Spinal cord (tissue), 10 donors: ENCODE results near the gene SNX7. TPM values are rescaled to one million over a fixed set of nuclear protein-coding genes. Genes with fewer than 3 reads are reported as not detected.

Experiments used
- DNase-seq, 6 donors: peaks; one replicate each; pipeline versions ENCODE4 v3.0.0 to v3.0.0-alpha.2; 2013 to 2015; ENCODE audit warnings: low spot score in 6 of 6, low read depth in 4 of 6
- H3K27ac ChIP-seq: one replicate; pipeline ENCODE4 v1.5.1; 2013; ENCODE audit warnings: low read depth, low read length, control low read depth
- H3K27me3 ChIP-seq: one replicate; pipeline ENCODE4 v1.6.1; 2013; ENCODE audit warnings: low read length; ENCODE audit not compliant: control insufficient read depth, insufficient read depth
- H3K36me3 ChIP-seq: one replicate; pipeline ENCODE4 v1.6.1; 2013; ENCODE audit warnings: low read length; ENCODE audit not compliant: control insufficient read depth, insufficient read depth
- H3K4me1 ChIP-seq: one replicate; pipeline ENCODE4 v1.6.1; 2013; ENCODE audit warnings: low read length; ENCODE audit not compliant: control insufficient read depth, insufficient read depth
- H3K4me3 ChIP-seq: one replicate; pipeline ENCODE4 v1.5.1; 2013; ENCODE audit warnings: low read depth, low read length, control low read depth
- H3K9me3 ChIP-seq: one replicate; pipeline ENCODE4 v1.6.1; 2013; ENCODE audit warnings: low read length; ENCODE audit not compliant: control insufficient read depth, insufficient read depth
- WGBS: methylation state at CpG from one replicate; pipeline ENCODE4 v1.1.5; 2013; ENCODE audit warnings: missing lambda C conversion rate; ENCODE audit not compliant: insufficient coverage; 5-methylcytosine and 5-hydroxymethylcytosine counted together
- polyA plus RNA-seq, 2 donors: library from polyadenylated mRNA; unstranded; fragments of 120-200 nt; gene quantifications; one replicate each; pipeline ENCODE4 v1.2.1, GENCODE V29; 2013; ENCODE audit not compliant: insufficient read length in 2 of 2
- total RNA-seq, 2 donors: library from RNA; depleted of rRNA in 1 of 2; stranded (reverse); fragments of 120-200 nt in 1 of 2; fragments of >200 nt in 1 of 2; gene quantifications; one replicate each; pipeline versions ENCODE4 v1.2.3 to v1.2.4, GENCODE V29; 2013 to 2014
- donor health status: healthy.

Gene SNX7
- total and polyA plus RNA-seq, 4 donors, result 19.3 to 40.4 (median 27.7) TPM

- Histone ChIP-seq H3K27me3 (no peaks in the 10 kb centered on the region), H3K27ac (no peak overlapping the region), H3K9me3 (no peaks in the 10 kb centered on the region), H3K4me3 (no peak overlapping the region), H3K36me3 (no peaks in the 10 kb centered on the region), H3K4me1 (no peaks in the 10 kb centered on the region)
- DNase-seq, result peak in 4 of 6 donors; percentile 2 to 83 (median 35)
- no CpG with 5 or more reads among the region's 2 CpGs for WGBS
These were observed 87.7 kb downstream of the SNX7 start for GRCh38 chr1:98749152-98749756.

- H3K27me3 ChIP-seq, result no peaks in the 10 kb centered on the region
- H3K4me3 ChIP-seq, result no peak overlapping the region
- WGBS, result no CpG with 5 or more reads among the region's 1 CpG
- no peaks in the 10 kb centered on the region for H3K4me1 ChIP-seq
- no peaks in the 10 kb centered on the region for H3K9me3 ChIP-seq
- no peak overlapping the region for H3K27ac ChIP-seq
- no peak for DNase-seq
- no peaks in the 10 kb centered on the region for H3K36me3 ChIP-seq
These were observed 92.7 kb downstream of the SNX7 start for GRCh38 chr1:98754176-98754575.

GRCh38 chr1:98761219-98761865 lies 99.8 kb downstream of the SNX7 start:
- no peaks in the 10 kb centered on the region for H3K4me1 ChIP-seq
- WGBS, result 64% methylated on average over 2 of the region's 4 CpGs
- H3K27ac ChIP-seq, result no peak overlapping the region
- no peak overlapping the region for H3K4me3 ChIP-seq
- DNase-seq, result no peak
- H3K27me3 ChIP-seq, result no peaks in the 10 kb centered on the region
- H3K9me3 ChIP-seq, result no peaks in the 10 kb centered on the region
- no peaks in the 10 kb centered on the region for H3K36me3 ChIP-seq

GRCh38 chr1:98763488-98764150 lies 102.1 kb downstream of the SNX7 start:
- no peaks in the 10 kb centered on the region for H3K27me3 ChIP-seq
- H3K27ac ChIP-seq, result no peak overlapping the region
- H3K4me1 ChIP-seq, result no peaks in the 10 kb centered on the region
- no peak for DNase-seq
- no peak overlapping the region for H3K4me3 ChIP-seq
- WGBS, result 40% methylated on average over 1 of the region's 3 CpGs
- no peaks in the 10 kb centered on the region for H3K36me3 ChIP-seq
- no peaks in the 10 kb centered on the region for H3K9me3 ChIP-seq

- Histone ChIP-seq H3K4me1 (no peaks in the 10 kb centered on the region), H3K9me3 (no peaks in the 10 kb centered on the region), H3K27ac (no peak overlapping the region), H3K4me3 (no peak overlapping the region), H3K36me3 (no peaks in the 10 kb centered on the region), H3K27me3 (no peaks in the 10 kb centered on the region)
- peak in 1 of 6 donors; percentile 38 for DNase-seq
- no CpG with 5 or more reads among the region's 1 CpG for WGBS
These were observed 103.0 kb downstream of the SNX7 start for GRCh38 chr1:98764485-98764884.

- H3K36me3 ChIP-seq, result no peaks in the 10 kb centered on the region
- no peaks in the 10 kb centered on the region for H3K9me3 ChIP-seq
- H3K27ac ChIP-seq, result no peak overlapping the region
- DNase-seq, result no peak
- no peaks in the 10 kb centered on the region for H3K27me3 ChIP-seq
- no peak overlapping the region for H3K4me3 ChIP-seq
- H3K4me1 ChIP-seq, result no peaks in the 10 kb centered on the region
- 91% methylated on average over 3 of the region's 4 CpGs for WGBS
These were observed 104.7 kb downstream of the SNX7 start for GRCh38 chr1:98766255-98766654.

GRCh38 chr1:98769162-98769561 lies 107.6 kb downstream of the SNX7 start:
- Histone ChIP-seq H3K27ac (no peak overlapping the region), H3K27me3 (no peaks in the 10 kb centered on the region), H3K9me3 (no peaks in the 10 kb centered on the region), H3K4me3 (no peak overlapping the region), H3K36me3 (no peaks in the 10 kb centered on the region), H3K4me1 (no peaks in the 10 kb centered on the region)
- WGBS, result no CpG with 5 or more reads among the region's 3 CpGs
- DNase-seq, result no peak

- H3K4me3 ChIP-seq, result no peak overlapping the region
- no peak for DNase-seq
- whole genome bisulfite sequencing, result 88% methylated on average over 1 of the region's 2 CpGs
- no peaks in the 10 kb centered on the region for H3K27me3 ChIP-seq
- no peak overlapping the region for H3K27ac ChIP-seq
- no peaks in the 10 kb centered on the region for H3K36me3 ChIP-seq
- H3K9me3 ChIP-seq, result no peaks in the 10 kb centered on the region
- H3K4me1 ChIP-seq, result no peaks in the 10 kb centered on the region
These were observed 120.4 kb downstream of the SNX7 start for GRCh38 chr1:98781906-98782305.

- Histone ChIP-seq H3K36me3 (no peaks in the 10 kb centered on the region), H3K9me3 (no peaks in the 10 kb centered on the region), H3K4me3 (no peak overlapping the region), H3K27ac (no peak overlapping the region), H3K27me3 (no peaks in the 10 kb centered on the region), H3K4me1 (no peaks in the 10 kb centered on the region)
- DNase-seq, result no peak
- WGBS, result 89% methylated on average over 6 of the region's 6 CpGs
These were observed 122.3 kb downstream of the SNX7 start for GRCh38 chr1:98783821-98784220.

GRCh38 chr1:98791498-98791897 lies 130.0 kb downstream of the SNX7 start:
- Histone ChIP-seq H3K27me3 (no peaks in the 10 kb centered on the region), H3K4me1 (no peaks in the 10 kb centered on the region), H3K27ac (no peak overlapping the region), H3K9me3 (no peaks in the 10 kb centered on the region), H3K4me3 (no peak overlapping the region), H3K36me3 (no peaks in the 10 kb centered on the region)
- 90% methylated on average over 1 of the region's 6 CpGs for WGBS
- no peak for DNase-seq
